Epithelial cell of esophagus (primary cell): Measurements from ENCODE around the gene GNG4.

Experiments used
- DNase-seq: peaks from one replicate; pipeline ENCODE4 v3.0.0; 2010; ENCODE audit warnings: low read depth
- H3K4me3 ChIP-seq: 2 replicates; pipeline ENCODE4 v1.5.1; 2011; ENCODE audit warnings: mild to moderate bottlenecking, low read length, control low read depth
- TF ChIP-seq, protein P1 (sequence below): IDR thresholded peaks from 2 replicates; pipeline ENCODE4 v1.5.1; 2011; ENCODE audit warnings: low read depth, mild to moderate bottlenecking, low read length, control low read depth, inconsistent platforms; ENCODE audit not compliant: insufficient read depth; ENCODE audit errors: missing control alignments

Gene GNG4

DNA sequence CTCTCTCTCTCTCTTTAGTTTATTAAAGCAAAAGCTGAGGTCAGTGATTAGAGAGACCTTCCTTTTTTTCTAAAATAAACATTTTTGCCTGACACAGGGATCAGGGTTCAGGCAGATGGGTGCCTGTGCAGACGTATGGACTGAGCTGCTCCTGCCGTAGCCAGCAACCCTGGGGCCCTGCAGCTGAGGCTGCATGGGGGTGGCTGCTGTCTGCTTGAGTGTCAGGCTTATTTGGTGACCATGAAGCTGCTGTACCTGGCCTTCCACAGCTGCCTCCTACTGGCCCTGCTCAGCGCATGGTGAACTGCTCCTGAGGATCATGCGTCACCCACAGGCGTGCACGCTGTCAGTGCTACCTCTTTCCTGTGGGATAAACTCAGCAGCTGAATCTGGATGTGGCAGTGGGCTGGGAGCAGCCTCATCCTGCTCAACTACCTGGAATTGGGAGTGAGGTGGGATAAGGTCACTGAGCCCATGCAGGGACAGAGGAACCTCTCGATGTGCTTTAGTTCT, 35.1 kb downstream of the GNG4 start:
- TF ChIP-seq, protein P1, sequence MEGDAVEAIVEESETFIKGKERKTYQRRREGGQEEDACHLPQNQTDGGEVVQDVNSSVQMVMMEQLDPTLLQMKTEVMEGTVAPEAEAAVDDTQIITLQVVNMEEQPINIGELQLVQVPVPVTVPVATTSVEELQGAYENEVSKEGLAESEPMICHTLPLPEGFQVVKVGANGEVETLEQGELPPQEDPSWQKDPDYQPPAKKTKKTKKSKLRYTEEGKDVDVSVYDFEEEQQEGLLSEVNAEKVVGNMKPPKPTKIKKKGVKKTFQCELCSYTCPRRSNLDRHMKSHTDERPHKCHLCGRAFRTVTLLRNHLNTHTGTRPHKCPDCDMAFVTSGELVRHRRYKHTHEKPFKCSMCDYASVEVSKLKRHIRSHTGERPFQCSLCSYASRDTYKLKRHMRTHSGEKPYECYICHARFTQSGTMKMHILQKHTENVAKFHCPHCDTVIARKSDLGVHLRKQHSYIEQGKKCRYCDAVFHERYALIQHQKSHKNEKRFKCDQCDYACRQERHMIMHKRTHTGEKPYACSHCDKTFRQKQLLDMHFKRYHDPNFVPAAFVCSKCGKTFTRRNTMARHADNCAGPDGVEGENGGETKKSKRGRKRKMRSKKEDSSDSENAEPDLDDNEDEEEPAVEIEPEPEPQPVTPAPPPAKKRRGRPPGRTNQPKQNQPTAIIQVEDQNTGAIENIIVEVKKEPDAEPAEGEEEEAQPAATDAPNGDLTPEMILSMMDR: no peak

DNA sequence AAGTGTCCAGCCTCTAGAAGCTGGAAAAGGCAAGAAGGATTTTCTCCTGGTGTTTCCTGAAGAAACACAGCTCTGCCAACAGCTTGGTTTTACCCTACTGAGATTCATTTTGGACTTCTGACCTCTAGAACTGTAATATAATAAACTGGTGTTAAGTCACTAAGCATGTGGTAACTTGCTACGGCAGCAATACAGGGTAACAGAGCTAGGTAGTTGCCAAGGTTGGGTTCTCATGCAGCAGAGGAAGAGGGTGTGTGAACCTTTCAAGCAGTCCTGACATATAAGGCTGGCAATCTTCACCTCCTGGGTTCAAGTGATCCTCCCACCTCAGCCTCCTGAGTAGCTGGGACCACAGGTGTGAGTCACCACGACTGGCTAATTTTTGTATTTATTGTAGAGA, 36.0 kb downstream of the GNG4 start:
- DNase-seq: peak; percentile 72
- no peak overlapping the region for H3K4me3 ChIP-seq
- TF ChIP-seq, protein P1: no peak

More for the DNA sequence above, 35.1 kb downstream of the GNG4 start:
- no peak for DNase-seq
- no peak overlapping the region for H3K4me3 ChIP-seq

DNA sequence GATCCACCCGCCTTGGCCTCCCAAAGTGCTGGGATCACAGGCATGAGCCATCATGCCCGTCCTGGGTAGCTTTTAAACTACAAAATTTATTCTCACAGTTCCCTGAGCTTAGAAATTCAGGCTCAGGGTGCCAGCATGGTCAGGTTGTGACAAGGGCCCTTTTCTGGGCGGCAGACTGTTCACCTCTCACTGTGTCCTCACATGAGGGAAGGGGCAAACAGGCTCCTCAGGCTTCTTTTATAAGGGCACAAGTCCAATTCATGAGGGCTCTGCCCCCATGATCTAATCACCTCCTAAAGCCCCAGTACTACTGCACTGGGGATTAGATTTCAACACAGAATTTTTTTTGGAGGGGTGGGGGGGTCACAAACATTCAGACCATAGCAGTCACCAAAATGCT, 36.8 kb downstream of the GNG4 start:
- TF ChIP-seq, protein P1: no peak
- DNase-seq: no peak
- H3K4me3 ChIP-seq: no peak overlapping the region

DNA sequence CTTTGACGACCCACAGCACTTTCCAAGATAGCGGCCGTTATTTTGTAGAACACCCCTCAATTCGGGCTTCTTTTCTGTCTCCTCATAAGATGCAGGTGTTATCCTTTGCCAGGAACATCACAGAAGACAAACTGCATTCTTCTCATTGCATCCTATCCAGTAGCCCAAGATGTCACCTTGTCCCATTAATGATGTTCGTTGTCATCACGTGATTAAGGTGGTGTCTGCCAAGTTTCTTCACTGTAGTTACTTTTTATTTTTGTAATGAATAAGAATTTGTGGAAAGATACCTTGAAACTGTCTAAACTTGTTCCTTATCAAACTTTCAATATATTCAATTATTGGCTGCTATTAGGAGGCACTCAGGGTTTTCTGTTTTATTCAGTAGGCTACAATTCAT, 39.4 kb downstream of the GNG4 start:
- TF ChIP-seq, protein P1: no peak
- H3K4me3 ChIP-seq: no peak overlapping the region
- no peak for DNase-seq

DNA sequence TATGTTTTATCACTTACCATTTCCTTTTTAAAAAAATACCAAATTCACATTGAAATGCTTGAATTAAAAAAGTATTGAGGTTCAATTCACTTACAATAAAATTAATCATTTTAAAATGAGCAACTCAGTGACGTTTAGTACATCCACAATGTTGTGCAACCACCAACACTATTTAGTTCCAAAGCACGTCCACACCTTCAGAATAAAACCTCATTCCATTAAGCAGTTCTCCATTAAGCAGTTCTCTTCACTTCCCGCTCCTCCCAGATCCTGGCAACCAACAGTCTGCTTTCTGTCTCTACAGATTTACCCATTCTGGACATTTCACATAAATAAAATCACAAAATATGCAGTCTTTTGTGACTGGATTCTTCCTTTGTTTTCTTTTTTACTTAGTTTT, 41.3 kb downstream of the GNG4 start:
- peak; percentile 20 for DNase-seq
- TF ChIP-seq, protein P1: no peak
- no peak overlapping the region for H3K4me3 ChIP-seq

DNA sequence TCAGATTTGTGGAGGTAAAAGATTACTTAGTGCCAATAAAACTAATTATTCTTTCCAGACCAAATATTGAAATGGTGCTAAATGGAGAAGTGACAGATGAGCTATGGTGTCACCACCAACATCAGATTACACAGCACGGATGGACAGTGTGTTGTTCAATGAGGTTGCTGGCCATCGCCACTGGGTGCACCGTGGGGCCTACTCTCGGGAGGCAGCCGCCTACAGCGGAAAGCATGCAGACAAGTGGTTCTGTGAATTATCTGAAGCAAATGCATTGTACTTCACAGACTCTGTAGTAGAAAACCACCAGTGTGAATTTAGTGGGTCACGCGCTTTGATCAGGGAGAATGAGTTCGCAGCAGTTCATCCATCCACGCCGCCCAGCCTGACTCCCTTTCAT, 42.3 kb downstream of the GNG4 start:
- TF ChIP-seq, protein P1: no peak
- no peak for DNase-seq
- H3K4me3 ChIP-seq: no peak overlapping the region

DNA sequence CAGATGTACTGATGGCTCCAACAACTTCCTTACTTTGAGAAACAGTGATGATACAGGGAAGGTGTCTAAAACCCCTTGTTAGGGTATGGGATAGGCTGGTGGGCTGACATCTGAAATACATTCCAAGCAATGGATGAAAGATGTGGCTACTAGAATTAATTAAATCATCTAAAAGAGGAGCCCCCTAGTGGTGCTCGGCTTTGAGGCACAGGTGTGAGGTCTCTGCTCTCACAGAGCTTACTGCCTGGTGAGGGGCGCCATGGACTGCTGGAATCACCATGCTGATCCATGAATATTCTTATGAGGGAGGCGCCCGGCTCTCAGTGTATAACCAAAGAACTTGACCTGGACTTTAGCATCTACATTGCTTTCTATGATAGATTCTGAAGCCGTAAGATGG, 48.5 kb downstream of the GNG4 start:
- TF ChIP-seq, protein P1: peak; percentile 49
- peak; percentile 36 for DNase-seq
- no peak overlapping the region for H3K4me3 ChIP-seq
